Measurements from ENCODE around the gene THSD7B.

THSD7B gene

GRCh38 chr2:136828162-136828561, 62.8 kb downstream of the THSD7B start:
- Histone ChIP-seq H3K27ac (ENCODE audit: low read length) (no peak overlapping the region), H3K9ac (ENCODE audit: low read depth, low read length) (no peak overlapping the region), H3K9me3 (ENCODE audit: insufficient read depth, low read depth, low read length) (no peaks in the 10 kb centered on the region), H3K4me1 (ENCODE audit: insufficient read depth, low read length) (peaks cover 2% of the 10 kb centered on the region; the same call in 1 of the 2 replicates), H3K27me3 (ENCODE audit: insufficient read depth, low read length) (no peaks in the 10 kb centered on the region), H3K4me3 (ENCODE audit: low read length) (no peak overlapping the region), H3K36me3 (ENCODE audit: insufficient read depth, low read depth, low read length) (no peaks in the 10 kb centered on the region)

- H3K27ac ChIP-seq (ENCODE audit: low read length), result no peak overlapping the region
- H3K9ac ChIP-seq (ENCODE audit: low read depth, low read length), result no peak overlapping the region
- peaks cover 2% of the 10 kb centered on the region; the same call in 1 of the 2 replicates for H3K4me1 ChIP-seq (ENCODE audit: insufficient read depth, low read length)
- H3K36me3 ChIP-seq (ENCODE audit: insufficient read depth, low read depth, low read length), result no peaks in the 10 kb centered on the region
- H3K9me3 ChIP-seq (ENCODE audit: insufficient read depth, low read depth, low read length), result no peaks in the 10 kb centered on the region
- no peak overlapping the region for H3K4me3 ChIP-seq (ENCODE audit: low read length)
- H3K27me3 ChIP-seq (ENCODE audit: insufficient read depth, low read length), result no peaks in the 10 kb centered on the region
These were observed 63.4 kb downstream of the THSD7B start for GRCh38 chr2:136828774-136829173.

- no peaks in the 10 kb centered on the region for H3K27me3 ChIP-seq (ENCODE audit: insufficient read depth, low read length)
- H3K36me3 ChIP-seq (ENCODE audit: insufficient read depth, low read depth, low read length), result no peaks in the 10 kb centered on the region
- no peak overlapping the region for H3K9ac ChIP-seq (ENCODE audit: low read depth, low read length)
- no peak overlapping the region for H3K27ac ChIP-seq (ENCODE audit: low read length)
- no peak overlapping the region for H3K4me3 ChIP-seq (ENCODE audit: low read length)
- no peaks in the 10 kb centered on the region for H3K4me1 ChIP-seq (ENCODE audit: insufficient read depth, low read length)
- H3K9me3 ChIP-seq (ENCODE audit: insufficient read depth, low read depth, low read length), result no peaks in the 10 kb centered on the region
These were observed 79.2 kb downstream of the THSD7B start for GRCh38 chr2:136844546-136844945.

- Histone ChIP-seq H3K4me1 (ENCODE audit: insufficient read depth, low read length) (no peaks in the 10 kb centered on the region), H3K27ac (ENCODE audit: low read length) (no peak overlapping the region), H3K9me3 (ENCODE audit: insufficient read depth, low read depth, low read length) (no peaks in the 10 kb centered on the region), H3K27me3 (ENCODE audit: insufficient read depth, low read length) (no peaks in the 10 kb centered on the region), H3K4me3 (ENCODE audit: low read length) (no peak overlapping the region), H3K36me3 (ENCODE audit: insufficient read depth, low read depth, low read length) (no peaks in the 10 kb centered on the region), H3K9ac (ENCODE audit: low read depth, low read length) (no peak overlapping the region)
These were observed 93.3 kb downstream of the THSD7B start for GRCh38 chr2:136858656-136859055.

- Histone ChIP-seq H3K9me3 (ENCODE audit: insufficient read depth, low read depth, low read length) (no peaks in the 10 kb centered on the region), H3K4me3 (ENCODE audit: low read length) (no peak overlapping the region), H3K36me3 (ENCODE audit: insufficient read depth, low read depth, low read length) (no peaks in the 10 kb centered on the region), H3K4me1 (ENCODE audit: insufficient read depth, low read length) (no peaks in the 10 kb centered on the region), H3K27me3 (ENCODE audit: insufficient read depth, low read length) (no peaks in the 10 kb centered on the region), H3K27ac (ENCODE audit: low read length) (no peak overlapping the region), H3K9ac (ENCODE audit: low read depth, low read length) (no peak overlapping the region)
These were observed 95.2 kb downstream of the THSD7B start for GRCh38 chr2:136860443-136860958.

- no peak overlapping the region for H3K27ac ChIP-seq (ENCODE audit: low read length)
- no peaks in the 10 kb centered on the region for H3K27me3 ChIP-seq (ENCODE audit: insufficient read depth, low read length)
- no peak overlapping the region for H3K9ac ChIP-seq (ENCODE audit: low read depth, low read length)
- no peaks in the 10 kb centered on the region for H3K36me3 ChIP-seq (ENCODE audit: insufficient read depth, low read depth, low read length)
- no peaks in the 10 kb centered on the region for H3K9me3 ChIP-seq (ENCODE audit: insufficient read depth, low read depth, low read length)
- H3K4me3 ChIP-seq (ENCODE audit: low read length), result no peak overlapping the region
- H3K4me1 ChIP-seq (ENCODE audit: insufficient read depth, low read length), result no peaks in the 10 kb centered on the region
These were observed 98.1 kb downstream of the THSD7B start for GRCh38 chr2:136863468-136863867.

GRCh38 chr2:136863874-136864273, 98.5 kb downstream of the THSD7B start:
- no peak overlapping the region for H3K27ac ChIP-seq (ENCODE audit: low read length)

GRCh38 chr2:136871424-136871823, 106.1 kb downstream of the THSD7B start:
- H3K9ac ChIP-seq (ENCODE audit: low read depth, low read length), result no peak overlapping the region
- H3K27ac ChIP-seq (ENCODE audit: low read length), result no peak overlapping the region

More at GRCh38 chr2:136863874-136864273, 98.5 kb downstream of the THSD7B start:
- no peaks in the 10 kb centered on the region for H3K4me1 ChIP-seq (ENCODE audit: insufficient read depth, low read length)
- no peaks in the 10 kb centered on the region for H3K27me3 ChIP-seq (ENCODE audit: insufficient read depth, low read length)
- no peaks in the 10 kb centered on the region for H3K36me3 ChIP-seq (ENCODE audit: insufficient read depth, low read depth, low read length)
- H3K9me3 ChIP-seq (ENCODE audit: insufficient read depth, low read depth, low read length), result no peaks in the 10 kb centered on the region
- H3K9ac ChIP-seq (ENCODE audit: low read depth, low read length), result no peak overlapping the region
- H3K4me3 ChIP-seq (ENCODE audit: low read length), result no peak overlapping the region

GRCh38 chr2:136874258-136874657, 108.9 kb downstream of the THSD7B start:
- Histone ChIP-seq H3K27me3 (ENCODE audit: insufficient read depth, low read length) (no peaks in the 10 kb centered on the region), H3K9me3 (ENCODE audit: insufficient read depth, low read depth, low read length) (no peaks in the 10 kb centered on the region), H3K4me3 (ENCODE audit: low read length) (no peak overlapping the region), H3K9ac (ENCODE audit: low read depth, low read length) (no peak overlapping the region), H3K27ac (ENCODE audit: low read length) (no peak overlapping the region), H3K4me1 (ENCODE audit: insufficient read depth, low read length) (no peaks in the 10 kb centered on the region), H3K36me3 (ENCODE audit: insufficient read depth, low read depth, low read length) (no peaks in the 10 kb centered on the region)

More at GRCh38 chr2:136871424-136871823, 106.1 kb downstream of the THSD7B start:
- Histone ChIP-seq H3K4me3 (ENCODE audit: low read length) (no peak overlapping the region), H3K27me3 (ENCODE audit: insufficient read depth, low read length) (no peaks in the 10 kb centered on the region), H3K36me3 (ENCODE audit: insufficient read depth, low read depth, low read length) (no peaks in the 10 kb centered on the region), H3K9me3 (ENCODE audit: insufficient read depth, low read depth, low read length) (no peaks in the 10 kb centered on the region), H3K4me1 (ENCODE audit: insufficient read depth, low read length) (no peaks in the 10 kb centered on the region)

GRCh38 chr2:136891100-136891499, 125.8 kb downstream of the THSD7B start:
- H3K27ac ChIP-seq (ENCODE audit: low read length), result no peak overlapping the region
- H3K4me3 ChIP-seq (ENCODE audit: low read length), result no peak overlapping the region
- H3K9ac ChIP-seq (ENCODE audit: low read depth, low read length), result no peak overlapping the region
- H3K27me3 ChIP-seq (ENCODE audit: insufficient read depth, low read length), result no peaks in the 10 kb centered on the region
- H3K9me3 ChIP-seq (ENCODE audit: insufficient read depth, low read depth, low read length), result no peaks in the 10 kb centered on the region
- H3K36me3 ChIP-seq (ENCODE audit: insufficient read depth, low read depth, low read length), result no peaks in the 10 kb centered on the region
- H3K4me1 ChIP-seq (ENCODE audit: insufficient read depth, low read length), result no peaks in the 10 kb centered on the region

- Histone ChIP-seq H3K36me3 (ENCODE audit: insufficient read depth, low read depth, low read length) (no peaks in the 10 kb centered on the region), H3K4me1 (ENCODE audit: insufficient read depth, low read length) (no peaks in the 10 kb centered on the region), H3K27ac (ENCODE audit: low read length) (no peak overlapping the region), H3K9me3 (ENCODE audit: insufficient read depth, low read depth, low read length) (no peaks in the 10 kb centered on the region), H3K27me3 (ENCODE audit: insufficient read depth, low read length) (no peaks in the 10 kb centered on the region), H3K4me3 (ENCODE audit: low read length) (no peak overlapping the region), H3K9ac (ENCODE audit: low read depth, low read length) (no peak overlapping the region)
These were observed 128.8 kb downstream of the THSD7B start for GRCh38 chr2:136894007-136894634.

GRCh38 chr2:136901732-136902131, 136.4 kb downstream of the THSD7B start:
- Histone ChIP-seq H3K4me1 (ENCODE audit: insufficient read depth, low read length) (peaks cover 10% of the 10 kb centered on the region), H3K9me3 (ENCODE audit: insufficient read depth, low read depth, low read length) (no peaks in the 10 kb centered on the region), H3K9ac (ENCODE audit: low read depth, low read length) (no peak overlapping the region), H3K27me3 (ENCODE audit: insufficient read depth, low read length) (no peaks in the 10 kb centered on the region), H3K36me3 (ENCODE audit: insufficient read depth, low read depth, low read length) (no peaks in the 10 kb centered on the region), H3K4me3 (ENCODE audit: low read length) (no peak overlapping the region), H3K27ac (ENCODE audit: low read length) (no peak overlapping the region)
